ENCODE measurements around the gene RUNDC3A. TPM values are rescaled to one million over a fixed set of nuclear protein-coding genes. Genes with fewer than 3 reads are reported as not detected.
A peak's percentile ranks its signal among the peaks of the same experiment; 100 is the strongest.

RUNDC3A gene
- total RNA-seq, 1 donor from 2014 or later = 0.26 TPM

DNA sequence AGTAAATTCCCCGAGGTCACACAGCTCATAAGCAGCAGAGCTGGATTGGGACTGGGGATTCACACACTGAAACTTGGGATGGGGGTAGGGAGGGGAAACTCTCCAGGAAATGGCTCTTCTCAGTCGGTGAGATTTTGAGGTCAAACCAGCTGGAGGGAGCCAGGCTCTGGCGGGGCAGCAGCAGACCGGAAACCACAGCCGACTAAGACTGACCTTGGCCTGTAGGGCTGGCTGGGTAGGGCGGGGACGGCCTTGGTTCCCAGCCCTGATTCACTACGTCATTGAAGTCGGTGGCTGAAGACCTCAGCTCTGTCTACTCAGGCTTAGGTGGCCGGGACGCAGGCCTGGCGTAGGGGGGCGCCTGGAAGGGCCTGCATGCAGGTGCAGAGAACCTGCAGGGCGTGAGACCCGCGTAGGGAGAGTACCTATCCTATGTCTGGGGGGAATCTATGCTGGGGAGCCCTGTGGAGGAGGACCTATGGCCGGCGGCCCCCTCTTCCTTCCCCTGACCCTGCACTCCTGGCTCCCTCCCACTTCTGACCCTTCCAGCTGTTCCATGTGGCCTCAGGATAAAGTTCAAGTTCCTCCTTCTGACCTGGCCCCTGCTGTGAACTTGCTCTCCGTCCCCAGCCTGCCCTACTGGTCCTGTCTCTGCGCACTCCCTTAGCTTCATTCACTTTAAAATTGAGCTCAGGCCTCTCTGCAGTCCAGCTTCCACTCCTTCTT, 28.6 kb upstream of the RUNDC3A start:
- no peak overlapping the region for H3K4me3 ChIP-seq (ENCODE audit: low read depth, low read length)
- DNase-seq (ENCODE audit: low read depth) (peak; percentile 52), FAIRE-seq (no peak)
- TF ChIP-seq CTCF (IDR thresholded peaks at IDR 0.05; ENCODE audit: insufficient read depth, low read length, severe bottlenecking) = no peak
- no peaks in the 10 kb centered on the region for H3K36me3 ChIP-seq (ENCODE audit: control insufficient read depth, insufficient read depth, low read length)
- H3K27me3 ChIP-seq (ENCODE audit: control insufficient read depth, insufficient read depth, low read length) = no peaks in the 10 kb centered on the region

GRCh38 chr17:44280392-44280937, 27.9 kb upstream of the RUNDC3A start:
- no peak overlapping the region for H3K4me3 ChIP-seq (ENCODE audit: low read depth, low read length)
- TF ChIP-seq CTCF (IDR thresholded peaks at IDR 0.05; ENCODE audit: insufficient read depth, low read length, severe bottlenecking) = no peak
- H3K36me3 ChIP-seq (ENCODE audit: control insufficient read depth, insufficient read depth, low read length) = no peaks in the 10 kb centered on the region
- FAIRE-seq = no peak
- DNase-seq (ENCODE audit: low read depth) = no peak
- H3K27me3 ChIP-seq (ENCODE audit: control insufficient read depth, insufficient read depth, low read length) = no peaks in the 10 kb centered on the region

DNA sequence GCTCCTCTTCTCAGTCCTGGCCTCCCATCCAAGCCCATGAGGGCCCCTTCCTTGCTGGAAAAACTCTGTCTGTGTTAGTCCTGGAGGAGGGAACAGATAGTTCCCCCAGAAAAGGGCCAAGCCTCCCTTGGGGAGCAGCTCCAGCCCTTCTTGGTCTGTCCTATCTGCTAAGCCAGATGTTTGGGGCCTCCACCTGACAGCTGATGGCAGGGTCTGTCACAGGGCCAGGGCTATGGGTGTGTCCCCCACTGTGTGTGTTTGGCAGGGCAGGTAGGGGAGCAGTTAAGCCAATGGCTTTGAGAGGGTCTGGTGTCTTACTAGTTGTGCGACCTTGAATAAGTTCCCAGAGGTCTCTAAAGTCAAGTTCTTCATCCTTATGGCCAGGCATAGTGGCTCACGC, 26.8 kb upstream of the RUNDC3A start:
- no peak for DNase-seq (ENCODE audit: low read depth)
- no peak for FAIRE-seq
- Histone ChIP-seq H3K36me3 (ENCODE audit: control insufficient read depth, insufficient read depth, low read length) (no peaks in the 10 kb centered on the region), H3K27me3 (ENCODE audit: control insufficient read depth, insufficient read depth, low read length) (no peaks in the 10 kb centered on the region), H3K4me3 (ENCODE audit: low read depth, low read length) (no peak overlapping the region)
- TF ChIP-seq CTCF (IDR thresholded peaks at IDR 0.05; ENCODE audit: insufficient read depth, low read length, severe bottlenecking) = no peak

DNA sequence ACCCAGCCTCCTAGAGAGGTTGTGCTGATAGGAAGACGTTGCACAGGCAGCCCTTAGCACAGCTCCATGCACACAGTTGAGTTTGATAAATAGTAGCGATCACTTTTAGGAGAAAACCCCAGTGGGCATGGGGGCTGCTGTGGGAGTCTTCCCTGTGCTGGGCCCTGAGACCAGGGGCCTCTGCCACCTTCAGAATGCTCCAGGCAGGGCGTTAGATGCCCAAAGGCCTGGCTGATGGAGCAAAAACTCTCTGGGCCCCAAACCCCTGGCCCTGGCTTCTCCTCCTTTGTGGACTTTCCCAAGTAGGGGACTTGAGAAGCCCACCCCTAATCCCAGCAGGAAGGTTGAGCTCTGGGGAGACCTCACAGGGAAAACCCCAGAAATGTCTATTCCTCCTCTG, 26.1 kb upstream of the RUNDC3A start:
- H3K4me3 ChIP-seq (ENCODE audit: low read depth, low read length) = no peak overlapping the region
- FAIRE-seq (no peak), DNase-seq (ENCODE audit: low read depth) (no peak)
- TF ChIP-seq CTCF (IDR thresholded peaks at IDR 0.05; ENCODE audit: insufficient read depth, low read length, severe bottlenecking) = no peak
- no peaks in the 10 kb centered on the region for H3K36me3 ChIP-seq (ENCODE audit: control insufficient read depth, insufficient read depth, low read length)
- H3K27me3 ChIP-seq (ENCODE audit: control insufficient read depth, insufficient read depth, low read length) = no peaks in the 10 kb centered on the region

GRCh38 chr17:44283344-44284023, 24.9 kb upstream of the RUNDC3A start:
- no peak for DNase-seq (ENCODE audit: low read depth)
- Histone ChIP-seq H3K27me3 (ENCODE audit: control insufficient read depth, insufficient read depth, low read length) (no peaks in the 10 kb centered on the region), H3K4me3 (ENCODE audit: low read depth, low read length) (no peak overlapping the region), H3K36me3 (ENCODE audit: control insufficient read depth, insufficient read depth, low read length) (no peaks in the 10 kb centered on the region)
- no peak for TF ChIP-seq CTCF (IDR thresholded peaks at IDR 0.05; ENCODE audit: insufficient read depth, low read length, severe bottlenecking)
- FAIRE-seq = no peak
